HG02981 (cell line): ENCODE measurements around the gene TAS2R4.
"Not testable (repeated sequence)": the region's sequence is repeated elsewhere in the genome, so short reads cannot be mapped to it uniquely, and the experiment has no call there.

Experiments used
- ATAC-seq: cut with Tn5 transposase; IDR thresholded peaks from one replicate; pipeline ENCODE4 v1.9.1; 2021; ENCODE audit warnings: mild to moderate bottlenecking, moderate library complexity; ENCODE audit not compliant: unreplicated experiment

The TAS2R4 gene

GRCh38 chr7:141822432-141822831 lies 46.0 kb downstream of the TAS2R4 start:
- ATAC-seq, result not testable (repeated sequence)
